ENCODE data around the gene C12orf60.
A peak's percentile ranks its signal among the peaks of the same experiment; 100 is the strongest.

Gene C12orf60

GRCh38 chr12:14846876-14847580 lies 43.6 kb downstream of the C12orf60 start:
- no peak for DNase-seq (ENCODE audit: low spot score)
- TF ChIP-seq CTCF (IDR thresholded peaks at IDR 0.05; ENCODE audit: extremely low read depth, missing control alignments), result no peak

GRCh38 chr12:14849661-14850060 lies 46.2 kb downstream of the C12orf60 start:
- DNase-seq (ENCODE audit: low spot score), result no peak
- no peak for TF ChIP-seq CTCF (IDR thresholded peaks at IDR 0.05; ENCODE audit: extremely low read depth, missing control alignments)

- no peak for TF ChIP-seq CTCF (IDR thresholded peaks at IDR 0.05; ENCODE audit: extremely low read depth, missing control alignments)
- DNase-seq (ENCODE audit: low spot score), result no peak
Measured at GRCh38 chr12:14850929-14851663, 47.6 kb downstream of the C12orf60 start.

GRCh38 chr12:14852880-14853279 lies 49.4 kb downstream of the C12orf60 start:
- no peak for DNase-seq (ENCODE audit: low spot score)

GRCh38 chr12:14853961-14854360 lies 50.5 kb downstream of the C12orf60 start:
- DNase-seq (ENCODE audit: low spot score), result no peak
- no peak for TF ChIP-seq CTCF (IDR thresholded peaks at IDR 0.05; ENCODE audit: extremely low read depth, missing control alignments)

More at GRCh38 chr12:14852880-14853279, 49.4 kb downstream of the C12orf60 start:
- no peak for TF ChIP-seq CTCF (IDR thresholded peaks at IDR 0.05; ENCODE audit: extremely low read depth, missing control alignments)

GRCh38 chr12:14854586-14855183 lies 51.2 kb downstream of the C12orf60 start:
- DNase-seq (ENCODE audit: low spot score), result peak; percentile 8
- TF ChIP-seq CTCF (IDR thresholded peaks at IDR 0.05; ENCODE audit: extremely low read depth, missing control alignments), result no peak

GRCh38 chr12:14858513-14858912 lies 55.0 kb downstream of the C12orf60 start:
- DNase-seq (ENCODE audit: low spot score), result no peak
- no peak for TF ChIP-seq CTCF (IDR thresholded peaks at IDR 0.05; ENCODE audit: extremely low read depth, missing control alignments)
